Left lobe of liver (tissue), 2 donors: Measurements from ENCODE around the gene CDC42BPA. TPM values are rescaled to one million over a fixed set of nuclear protein-coding genes. Genes with fewer than 3 reads are reported as not detected.
"Not testable (repeated sequence)": the region's sequence is repeated elsewhere in the genome, so short reads cannot be mapped to it uniquely, and the experiment has no call there.

Experiments
- ATAC-seq: fragments of 200-7000 bp; cut with Tn5 transposase; one replicate; pipeline ENCODE4 v1.9.1; 2020; ENCODE audit warnings: mild to moderate bottlenecking, moderate library complexity
- DNase-seq: peaks from one replicate; pipeline ENCODE4 v3.0.0-alpha.2; 2020; ENCODE audit warnings: low spot score
- total RNA-seq: library from RNA; stranded (reverse); gene quantifications from one replicate; pipeline ENCODE4 v1.2.1, GENCODE V29; 2021
- donor health status: DM: no; HTN: no; CAD: no; lungs with moderate emphysema.
- donor health status: DM: no; HTN: yes; CAD: no.

CDC42BPA gene
- total RNA-seq, 1 donor from 2014 or later: 14.5 TPM

GRCh38 chr1:227311389-227312001 is 6.8 kb downstream of the CDC42BPA start:
- no peak for ATAC-seq
- DNase-seq: no peak

GRCh38 chr1:227308367-227309336 is 9.6 kb downstream of the CDC42BPA start:
- DNase-seq (no peak), ATAC-seq (no peak)

- ATAC-seq: no peak
- no peak for DNase-seq
These were observed 11.6 kb downstream of the CDC42BPA start for GRCh38 chr1:227306689-227307088.

GRCh38 chr1:227305894-227306626 is 12.2 kb downstream of the CDC42BPA start:
- DNase-seq (no peak), ATAC-seq (no peak)

- ATAC-seq: no peak
- no peak for DNase-seq
These were observed 13.6 kb downstream of the CDC42BPA start for GRCh38 chr1:227304665-227305064.

- ATAC-seq: no peak
- no peak for DNase-seq
These were observed 14.6 kb downstream of the CDC42BPA start for GRCh38 chr1:227303662-227304061.

- no peak for ATAC-seq
- DNase-seq: no peak
These were observed 17.6 kb downstream of the CDC42BPA start for GRCh38 chr1:227300682-227301081.

GRCh38 chr1:227299688-227300087 is 18.6 kb downstream of the CDC42BPA start:
- DNase-seq (no peak), ATAC-seq (no peak)

- no peak for DNase-seq
- no peak for ATAC-seq
These were observed 19.1 kb downstream of the CDC42BPA start for GRCh38 chr1:227299241-227299627.

GRCh38 chr1:227298512-227299240 is 19.6 kb downstream of the CDC42BPA start:
- DNase-seq: no peak
- no peak for ATAC-seq

GRCh38 chr1:227297073-227297793 is 21.1 kb downstream of the CDC42BPA start:
- no peak for ATAC-seq

GRCh38 chr1:227295609-227296008 is 22.7 kb downstream of the CDC42BPA start:
- ATAC-seq: no peak

More at GRCh38 chr1:227297073-227297793, 21.1 kb downstream of the CDC42BPA start:
- DNase-seq: no peak

GRCh38 chr1:227285745-227286144 is 32.5 kb downstream of the CDC42BPA start:
- DNase-seq: no peak
- ATAC-seq: no peak

More at GRCh38 chr1:227295609-227296008, 22.7 kb downstream of the CDC42BPA start:
- no peak for DNase-seq

- ATAC-seq: no peak
These were observed 36.9 kb downstream of the CDC42BPA start for GRCh38 chr1:227281371-227281770.

GRCh38 chr1:227280836-227281235 is 37.5 kb downstream of the CDC42BPA start:
- no peak for ATAC-seq
- DNase-seq: no peak

More at GRCh38 chr1:227281371-227281770, 36.9 kb downstream of the CDC42BPA start:
- no peak for DNase-seq

- ATAC-seq, DNase-seq: not testable (repeated sequence)
These were observed 42.1 kb downstream of the CDC42BPA start for GRCh38 chr1:227276156-227276693.

GRCh38 chr1:227273557-227273956 is 44.7 kb downstream of the CDC42BPA start:
- DNase-seq: no peak
- peak; percentile 75 for ATAC-seq

GRCh38 chr1:227272428-227272827 is 45.9 kb downstream of the CDC42BPA start:
- DNase-seq (no peak), ATAC-seq (no peak)

GRCh38 chr1:227270554-227270953 is 47.7 kb downstream of the CDC42BPA start:
- ATAC-seq (no peak), DNase-seq (no peak)

- ATAC-seq: peak; percentile 86
These were observed 49.3 kb downstream of the CDC42BPA start for GRCh38 chr1:227268943-227269342.

More at GRCh38 chr1:227268943-227269342, 49.3 kb downstream of the CDC42BPA start:
- no peak for DNase-seq
